IPS-18a (cell line): ENCODE results near the gene CEP20.

Experiments
- H3K27ac ChIP-seq: one replicate; pipeline ENCODE4 v1.5.1; 2013; ENCODE audit warnings: low read length
- H3K27me3 ChIP-seq: one replicate; pipeline ENCODE4 v1.6.1; 2013; ENCODE audit warnings: mild to moderate bottlenecking, low read length; ENCODE audit not compliant: control insufficient read depth, insufficient read depth
- H3K36me3 ChIP-seq: one replicate; pipeline ENCODE4 v1.6.1; 2013; ENCODE audit warnings: low read depth, low read length; ENCODE audit not compliant: control insufficient read depth
- H3K4me1 ChIP-seq: one replicate; pipeline ENCODE4 v1.6.1; 2013; ENCODE audit warnings: low read depth, low read length; ENCODE audit not compliant: control insufficient read depth
- H3K4me3 ChIP-seq: one replicate; pipeline ENCODE4 v1.5.1; 2013; ENCODE audit warnings: low read length
- H3K9ac ChIP-seq: one replicate; pipeline ENCODE4 v1.6.1; 2013; ENCODE audit warnings: mild to moderate bottlenecking, low read length, moderate library complexity
- H3K9me3 ChIP-seq: one replicate; pipeline ENCODE4 v1.6.1; 2013; ENCODE audit warnings: low read depth, low read length; ENCODE audit not compliant: control insufficient read depth

CEP20 gene

GRCh38 chr16:15915555-15916081 is 27.2 kb upstream of the CEP20 start:
- no peaks in the 10 kb centered on the region for H3K36me3 ChIP-seq
- H3K4me1 ChIP-seq = no peaks in the 10 kb centered on the region
- H3K27ac ChIP-seq = no peak overlapping the region
- no peak overlapping the region for H3K9ac ChIP-seq
- H3K27me3 ChIP-seq = no peaks in the 10 kb centered on the region
- H3K9me3 ChIP-seq = no peaks in the 10 kb centered on the region
- H3K4me3 ChIP-seq = no peak overlapping the region

GRCh38 chr16:15913046-15913698 is 24.8 kb upstream of the CEP20 start:
- H3K36me3 ChIP-seq = no peaks in the 10 kb centered on the region

GRCh38 chr16:15911198-15911597 is 22.8 kb upstream of the CEP20 start:
- H3K9ac ChIP-seq = no peak overlapping the region
- peaks cover 4% of the 10 kb centered on the region for H3K4me1 ChIP-seq
- no peak overlapping the region for H3K27ac ChIP-seq
- H3K27me3 ChIP-seq = no peaks in the 10 kb centered on the region
- no peak overlapping the region for H3K4me3 ChIP-seq
- H3K36me3 ChIP-seq = no peaks in the 10 kb centered on the region
- H3K9me3 ChIP-seq = no peaks in the 10 kb centered on the region

More at GRCh38 chr16:15913046-15913698, 24.8 kb upstream of the CEP20 start:
- Histone ChIP-seq H3K9ac (no peak overlapping the region), H3K4me3 (no peak overlapping the region), H3K27ac (no peak overlapping the region), H3K27me3 (no peaks in the 10 kb centered on the region), H3K4me1 (no peaks in the 10 kb centered on the region), H3K9me3 (no peaks in the 10 kb centered on the region)

- no peaks in the 10 kb centered on the region for H3K36me3 ChIP-seq
- H3K9ac ChIP-seq = no peak overlapping the region
- H3K9me3 ChIP-seq = no peaks in the 10 kb centered on the region
- no peak overlapping the region for H3K27ac ChIP-seq
- no peaks in the 10 kb centered on the region for H3K27me3 ChIP-seq
- peaks cover 4% of the 10 kb centered on the region for H3K4me1 ChIP-seq
- no peak overlapping the region for H3K4me3 ChIP-seq
Observed at GRCh38 chr16:15907863-15908478, 19.6 kb upstream of the CEP20 start.

- no peak overlapping the region for H3K9ac ChIP-seq
- H3K9me3 ChIP-seq = no peaks in the 10 kb centered on the region
- no peaks in the 10 kb centered on the region for H3K27me3 ChIP-seq
- H3K4me1 ChIP-seq = peaks cover 4% of the 10 kb centered on the region
- H3K36me3 ChIP-seq = no peaks in the 10 kb centered on the region
- no peak overlapping the region for H3K27ac ChIP-seq
- no peak overlapping the region for H3K4me3 ChIP-seq
Observed at GRCh38 chr16:15906439-15906838, 18.0 kb upstream of the CEP20 start.

- no peaks in the 10 kb centered on the region for H3K27me3 ChIP-seq
- no peaks in the 10 kb centered on the region for H3K9me3 ChIP-seq
- H3K9ac ChIP-seq = no peak overlapping the region
- H3K4me3 ChIP-seq = no peak overlapping the region
- no peak overlapping the region for H3K27ac ChIP-seq
- no peaks in the 10 kb centered on the region for H3K36me3 ChIP-seq
- H3K4me1 ChIP-seq = peaks cover 4% of the 10 kb centered on the region
Observed at GRCh38 chr16:15903960-15904359, 15.6 kb upstream of the CEP20 start.

- Histone ChIP-seq H3K36me3 (no peaks in the 10 kb centered on the region), H3K4me3 (no peak overlapping the region), H3K27ac (no peak overlapping the region), H3K9me3 (no peaks in the 10 kb centered on the region), H3K9ac (no peak overlapping the region), H3K27me3 (no peaks in the 10 kb centered on the region), H3K4me1 (peaks cover 3% of the 10 kb centered on the region)
Observed at GRCh38 chr16:15900901-15901500, 12.6 kb upstream of the CEP20 start.

- no peak overlapping the region for H3K27ac ChIP-seq
- H3K36me3 ChIP-seq = no peaks in the 10 kb centered on the region
- no peak overlapping the region for H3K4me3 ChIP-seq
Observed at GRCh38 chr16:15900357-15900756, 12.0 kb upstream of the CEP20 start.

GRCh38 chr16:15899538-15900100 is 11.2 kb upstream of the CEP20 start:
- Histone ChIP-seq H3K36me3 (no peaks in the 10 kb centered on the region), H3K4me1 (peaks cover 3% of the 10 kb centered on the region), H3K9ac (no peak overlapping the region), H3K27me3 (no peaks in the 10 kb centered on the region), H3K27ac (no peak overlapping the region), H3K4me3 (no peak overlapping the region), H3K9me3 (no peaks in the 10 kb centered on the region)

More at GRCh38 chr16:15900357-15900756, 12.0 kb upstream of the CEP20 start:
- Histone ChIP-seq H3K9me3 (no peaks in the 10 kb centered on the region), H3K9ac (no peak overlapping the region), H3K4me1 (peaks cover 3% of the 10 kb centered on the region), H3K27me3 (no peaks in the 10 kb centered on the region)

- no peaks in the 10 kb centered on the region for H3K27me3 ChIP-seq
- H3K4me1 ChIP-seq = peaks cover 3% of the 10 kb centered on the region
- H3K4me3 ChIP-seq = no peak overlapping the region
- no peaks in the 10 kb centered on the region for H3K9me3 ChIP-seq
- no peak overlapping the region for H3K9ac ChIP-seq
- H3K27ac ChIP-seq = no peak overlapping the region
- H3K36me3 ChIP-seq = no peaks in the 10 kb centered on the region
Observed at GRCh38 chr16:15898654-15899053, 10.3 kb upstream of the CEP20 start.

- no peak overlapping the region for H3K4me3 ChIP-seq
- H3K36me3 ChIP-seq = no peaks in the 10 kb centered on the region
- H3K4me1 ChIP-seq = peaks cover 3% of the 10 kb centered on the region
- no peaks in the 10 kb centered on the region for H3K27me3 ChIP-seq
- no peak overlapping the region for H3K27ac ChIP-seq
- no peaks in the 10 kb centered on the region for H3K9me3 ChIP-seq
- no peak overlapping the region for H3K9ac ChIP-seq
Observed at GRCh38 chr16:15897834-15898254, 9.4 kb upstream of the CEP20 start.
